Activated CD4-positive, alpha-beta T cell treated with anti-CD3 and anti-CD28 coated beads, Interleukin-2, amount 50 U/mL, for 4 hours (primary cell): Measurements from ENCODE around the gene ARHGAP33.
"Not testable (repeated sequence)": the region's sequence is repeated elsewhere in the genome, so short reads cannot be mapped to it uniquely, and the experiment has no call there.

ENCODE experiments used
- DNase-seq, 2 experiments: peaks; one replicate each; pipeline ENCODE4 v3.0.0-alpha.2; 2020

ARHGAP33 gene

DNA sequence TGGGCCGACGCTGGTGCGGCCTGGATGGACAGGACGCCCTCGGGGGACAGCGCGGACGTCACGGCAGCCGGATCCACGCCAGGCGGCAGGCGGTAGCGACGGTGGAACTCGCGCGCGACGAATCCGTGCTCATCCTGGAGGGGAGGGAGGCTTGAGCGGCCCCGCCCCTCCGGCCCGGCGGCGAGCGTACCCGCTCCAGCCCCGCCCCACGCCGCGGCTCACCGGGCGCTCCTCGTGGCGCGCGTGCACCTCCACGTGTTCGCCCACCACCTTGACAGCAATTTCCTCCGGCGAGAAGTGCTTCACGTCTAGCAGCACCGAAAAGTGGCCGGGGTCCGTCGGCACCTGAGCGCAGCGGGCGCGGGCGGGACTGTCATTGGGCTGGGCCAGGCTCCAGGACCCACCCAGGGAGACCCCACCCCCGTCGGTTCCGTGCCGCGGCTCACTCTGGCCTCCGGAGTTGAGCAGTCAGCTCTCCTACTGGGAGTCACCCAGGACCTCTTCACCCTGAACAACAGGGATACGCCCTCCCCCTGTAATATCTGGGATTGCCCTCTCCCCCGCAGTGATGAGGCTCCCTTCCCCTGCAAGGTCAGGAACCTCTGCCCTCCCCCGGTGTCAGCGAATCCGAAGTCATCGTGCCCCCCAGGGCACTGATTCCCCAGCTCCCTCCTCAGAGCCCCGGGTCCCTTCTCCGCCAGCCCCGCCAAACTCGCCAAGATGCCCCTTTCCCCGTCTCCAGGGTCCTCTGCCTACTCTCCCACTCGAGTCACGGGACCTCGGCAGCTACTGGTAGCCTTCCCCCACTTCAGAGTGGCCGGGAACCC lies 19.6 kb upstream of the ARHGAP33 start:
- DNase-seq, result peak; percentile 49 to 58

GRCh38 chr19:35756377-35757230 lies 18.8 kb upstream of the ARHGAP33 start, which contains the start of gene HSPB6:
Gene HSPB6 (minus strand): TSS chr19:35757029. CDS start chr19:35757008, 21 bp downstream.
- no peak for DNase-seq

GRCh38 chr19:35757231-35757748 lies 18.1 kb upstream of the ARHGAP33 start:
- no peak for DNase-seq

DNA sequence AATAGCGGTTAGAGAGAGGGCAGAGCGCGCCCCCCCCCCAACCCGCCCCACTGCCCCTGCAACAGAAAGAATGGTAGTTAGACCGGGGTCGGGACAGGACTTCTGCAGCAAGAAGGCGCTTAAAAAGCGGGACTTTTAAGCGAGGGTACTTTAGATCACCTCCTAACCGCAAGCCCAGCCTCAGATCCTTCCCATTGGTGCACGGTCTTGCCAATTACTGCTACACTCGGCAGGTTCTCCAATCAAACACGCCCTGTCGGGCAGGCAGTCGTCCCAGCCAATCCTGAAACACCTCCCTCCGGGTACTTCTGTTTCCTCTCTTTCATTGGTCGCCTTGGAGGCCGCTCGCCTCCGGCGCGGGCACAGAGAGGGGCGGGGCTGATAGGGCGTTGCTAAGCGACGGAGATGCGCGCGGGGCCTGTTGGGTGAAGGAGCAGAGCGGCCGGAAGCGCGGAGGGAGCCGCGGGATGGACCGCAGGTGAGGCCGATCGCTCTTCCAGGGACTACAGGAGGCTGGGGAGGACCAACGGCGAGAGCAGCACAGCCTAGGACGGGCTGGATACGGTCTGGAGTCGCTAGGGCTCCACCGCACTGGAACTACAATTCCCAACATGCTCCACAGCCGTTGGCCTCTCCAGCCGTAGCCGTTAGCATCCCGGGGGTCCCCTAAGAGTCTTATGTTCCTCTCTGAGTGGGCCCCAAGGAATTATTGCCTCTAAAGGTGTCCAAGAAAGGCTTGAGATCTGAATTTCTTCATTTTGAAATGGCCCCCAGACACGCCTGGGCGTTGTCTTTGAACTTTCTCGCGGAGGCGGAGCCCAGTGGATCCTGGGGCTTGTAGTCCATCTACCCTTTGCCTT lies 17.4 kb upstream of the ARHGAP33 start, which contains the start of gene PROSER3:
Gene PROSER3, plus strand, starts transcription at position 428 of the 860 bp plus-strand sequence. Its CDS starts 40 bp downstream, at position 468.
- peak; percentile 96 for DNase-seq

DNA sequence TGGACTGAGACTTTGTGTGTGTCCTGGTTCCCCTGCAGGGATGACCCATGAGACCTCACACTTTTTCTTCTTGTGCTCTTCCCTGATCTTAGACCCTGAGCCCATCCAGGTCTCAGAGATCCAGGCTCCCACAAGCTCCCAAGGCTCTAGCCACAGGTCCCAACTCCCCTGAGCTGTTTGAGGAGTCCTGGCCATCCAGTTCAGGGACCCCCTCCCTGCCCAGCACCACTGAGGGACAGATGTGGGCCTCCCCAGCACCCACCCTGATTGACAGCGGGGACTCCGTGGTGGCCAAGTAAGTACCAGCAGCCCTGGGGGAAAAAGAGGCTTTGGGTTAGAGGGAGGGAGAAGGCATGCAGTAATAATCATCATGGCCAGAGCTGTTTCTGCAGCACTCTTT lies 15.7 kb upstream of the ARHGAP33 start:
- DNase-seq, result no peak

GRCh38 chr19:35760711-35761349 lies 14.5 kb upstream of the ARHGAP33 start:
- DNase-seq, result no peak

DNA sequence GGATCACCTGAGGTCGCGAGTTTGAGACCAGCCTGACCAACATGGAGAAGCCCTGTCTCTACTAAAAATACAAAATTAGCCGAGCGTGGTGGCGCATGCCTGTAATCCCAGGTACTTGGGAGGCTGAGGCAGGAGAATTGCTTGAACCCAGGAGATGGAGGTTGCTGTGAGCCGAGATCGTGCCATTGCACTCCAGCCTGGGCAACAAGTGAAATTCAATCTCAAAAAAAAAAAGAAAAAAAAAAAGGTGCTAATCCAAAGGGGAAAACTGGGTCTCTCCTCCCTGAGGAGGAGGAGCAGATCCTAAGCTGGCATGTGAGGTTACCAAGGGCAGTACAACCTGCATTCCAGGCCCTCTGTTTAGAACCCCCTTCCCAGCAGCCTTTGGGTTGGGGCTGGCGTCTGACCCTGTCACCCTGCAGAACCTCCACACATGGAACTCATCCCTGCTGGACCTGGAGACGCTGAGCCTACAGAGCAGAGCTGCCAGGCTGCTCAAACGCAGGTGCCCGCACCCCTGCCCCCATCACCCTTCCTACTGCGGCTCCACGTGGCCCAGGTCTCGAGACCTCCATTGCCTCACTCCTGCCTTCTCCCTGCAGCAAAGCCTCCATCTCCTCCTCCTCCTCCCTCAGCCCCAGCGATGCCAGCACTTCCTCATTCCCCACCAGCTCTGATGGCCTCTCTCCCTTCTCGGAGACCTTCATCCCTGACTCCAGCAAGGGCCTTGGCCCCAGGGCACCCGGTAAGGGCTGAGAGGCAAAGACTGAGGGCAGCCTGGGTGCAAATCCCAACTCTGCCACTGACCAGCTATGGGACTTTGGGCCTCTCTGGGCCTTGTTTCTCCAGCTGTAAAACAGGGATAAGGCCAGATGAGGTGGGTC lies 10.7 kb upstream of the ARHGAP33 start:
- DNase-seq, result no peak

DNA sequence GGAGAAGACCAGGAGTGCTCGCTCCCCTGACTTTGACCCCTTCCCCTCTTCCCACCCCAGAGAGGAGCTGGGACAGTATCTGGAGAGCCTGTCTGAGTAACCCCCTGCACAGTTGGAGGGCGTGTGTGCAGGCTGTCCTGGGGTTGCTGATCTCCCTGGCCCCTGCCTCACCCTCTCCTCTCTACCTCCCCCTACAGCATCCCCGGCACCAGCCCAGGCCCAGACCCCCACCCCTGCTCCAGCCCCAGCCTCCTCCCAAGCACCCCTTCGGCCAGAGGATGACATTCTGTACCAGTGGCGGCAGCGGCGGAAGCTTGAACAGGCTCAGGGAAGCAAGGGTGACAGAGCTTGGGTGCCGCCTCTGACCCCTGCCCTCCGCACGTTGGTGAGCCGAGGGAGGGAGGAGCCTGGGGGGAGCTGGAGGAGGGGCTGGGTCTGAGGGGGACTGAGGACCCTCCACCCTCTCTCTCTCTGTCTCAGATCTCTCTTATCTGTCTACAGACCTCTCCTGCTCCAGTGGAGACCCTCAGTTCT lies 8.7 kb upstream of the ARHGAP33 start:
- DNase-seq, result no peak

DNA sequence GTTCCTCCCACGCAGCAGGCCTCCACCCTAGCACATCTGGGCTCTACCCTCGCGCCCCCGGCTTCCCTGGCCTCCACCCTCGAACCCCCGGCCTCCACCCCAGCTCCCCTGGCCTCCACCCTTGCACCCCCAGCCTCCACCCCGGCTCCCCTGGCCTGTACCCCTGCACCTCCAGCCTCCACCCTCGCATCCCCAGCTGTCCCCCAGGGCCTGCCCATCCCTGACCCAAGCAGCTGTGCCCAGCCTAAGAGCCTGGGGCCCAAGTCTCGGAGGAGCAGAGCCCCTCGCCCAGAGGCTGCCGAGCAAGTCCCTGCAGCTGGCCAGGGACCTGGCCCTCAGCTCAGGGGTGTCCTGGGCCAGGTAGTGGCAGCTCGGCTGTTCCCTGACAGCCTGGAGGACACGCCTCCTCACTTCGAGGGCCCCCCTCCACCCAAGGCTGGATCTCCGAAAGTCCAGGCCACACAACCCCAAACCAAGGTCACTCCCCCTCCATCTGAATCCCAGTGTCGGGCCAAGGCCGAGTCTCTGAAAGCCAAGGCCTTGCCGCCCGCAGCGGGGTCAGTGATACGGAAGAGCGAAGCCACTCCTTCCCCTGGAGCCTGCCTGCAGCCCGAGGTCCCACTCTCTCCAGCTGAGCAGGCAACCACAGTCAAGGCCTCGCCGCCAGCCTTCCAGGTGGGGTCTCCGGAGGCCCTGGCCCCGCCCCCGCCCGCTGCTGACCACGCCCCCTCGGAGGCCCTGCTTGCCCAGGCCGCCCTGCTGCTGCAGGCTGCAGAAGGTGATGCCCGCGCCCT lies 7.9 kb upstream of the ARHGAP33 start:
- DNase-seq, result no peak

DNA sequence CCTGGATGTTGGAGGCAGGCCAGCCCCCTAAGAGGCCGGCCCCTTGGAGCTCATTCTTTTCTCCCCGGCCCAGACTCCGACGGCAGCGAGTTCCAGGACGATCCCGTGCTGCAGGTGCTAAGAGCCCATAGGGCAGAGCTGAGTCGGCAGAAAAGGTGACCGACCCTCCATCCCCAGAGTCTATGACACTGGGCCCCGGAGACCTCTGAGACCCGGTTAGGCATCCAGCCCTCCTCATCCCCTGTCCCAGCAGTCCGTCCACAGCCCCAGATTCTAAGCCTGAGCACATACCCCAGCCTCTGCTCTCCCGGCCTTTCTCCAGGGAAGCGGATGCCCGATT lies 7.3 kb upstream of the ARHGAP33 start:
- DNase-seq, result no peak

- not testable (repeated sequence) for DNase-seq
These were observed 3.0 kb upstream of the ARHGAP33 start for GRCh38 chr19:35772362-35772761.

DNA sequence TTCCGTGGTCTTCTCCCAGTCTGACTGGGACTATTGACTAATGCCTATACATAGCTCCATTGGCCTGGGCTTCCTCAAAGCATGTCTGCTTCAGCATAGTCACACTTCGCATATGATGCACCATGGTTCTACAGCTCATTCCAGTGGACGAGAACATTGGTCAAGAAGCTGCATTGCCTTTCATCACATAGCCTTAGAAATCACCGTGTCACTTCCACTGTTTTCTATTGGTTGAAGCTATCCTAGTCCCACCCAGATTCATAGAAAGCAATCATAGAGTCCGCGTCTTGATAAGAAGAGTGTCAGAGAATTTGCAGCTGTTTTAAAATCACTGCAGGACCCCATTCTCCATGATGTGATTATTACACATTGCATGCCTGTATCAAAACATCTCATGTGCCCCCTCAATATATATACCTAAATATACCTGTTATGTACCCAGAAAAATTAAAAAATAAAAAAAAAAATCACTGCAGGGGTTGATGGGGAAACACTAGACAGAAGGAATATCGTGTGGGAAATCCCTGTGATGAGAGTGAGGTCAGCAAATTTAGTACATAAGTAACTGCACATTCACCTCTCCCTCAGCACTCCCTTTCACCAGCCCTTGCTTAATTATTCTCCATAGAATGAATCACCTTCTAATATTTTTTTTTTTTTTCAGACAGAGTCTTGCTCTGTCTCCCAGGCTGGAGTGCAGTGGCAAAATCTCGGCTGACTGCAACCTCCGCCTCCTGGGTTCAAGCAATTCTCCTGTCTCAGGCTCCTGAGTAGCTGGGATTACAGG lies 2.2 kb upstream of the ARHGAP33 start:
- no peak for DNase-seq

- DNase-seq, result no peak
These were observed 904 bp upstream of the ARHGAP33 start for GRCh38 chr19:35774274-35775045.

- no peak for DNase-seq
These were observed 392 bp upstream of the ARHGAP33 start for GRCh38 chr19:35775046-35775297.

DNA sequence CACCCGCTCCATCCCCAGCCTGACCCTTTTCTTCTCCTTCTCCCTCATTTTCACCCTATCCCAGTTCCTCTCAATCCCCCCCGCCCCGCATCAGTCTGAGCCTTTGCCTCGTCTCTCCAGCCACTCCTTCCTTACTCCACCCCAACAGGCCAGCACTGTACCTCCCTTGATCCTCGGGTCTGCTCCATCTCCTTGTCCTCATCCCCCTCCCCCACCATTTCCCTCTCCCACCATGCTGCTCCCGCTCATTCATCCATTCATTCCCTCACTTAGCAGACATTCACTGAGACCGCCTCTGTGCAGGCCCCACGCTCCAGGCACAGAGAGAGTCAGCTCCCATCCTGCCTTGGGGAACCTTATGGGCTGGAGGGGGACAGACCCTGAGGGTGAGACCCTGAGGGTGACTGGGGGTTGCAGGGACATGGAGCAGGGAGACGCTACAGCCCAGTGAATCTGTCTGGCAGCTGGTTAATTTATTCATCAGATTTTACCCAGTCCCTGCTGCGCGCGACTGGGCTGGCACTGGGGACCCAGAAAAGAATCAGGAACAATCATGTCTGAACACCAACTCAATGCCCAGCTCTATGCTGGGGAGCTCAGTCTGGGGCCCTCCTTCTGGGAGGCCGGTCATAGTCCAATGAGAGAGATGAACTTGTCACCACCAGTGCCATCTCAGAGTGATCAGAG lies 881 bp downstream of the ARHGAP33 start:
- DNase-seq, result no peak

- no peak for DNase-seq
These were observed 1.9 kb downstream of the ARHGAP33 start for GRCh38 chr19:35777086-35777841.

DNA sequence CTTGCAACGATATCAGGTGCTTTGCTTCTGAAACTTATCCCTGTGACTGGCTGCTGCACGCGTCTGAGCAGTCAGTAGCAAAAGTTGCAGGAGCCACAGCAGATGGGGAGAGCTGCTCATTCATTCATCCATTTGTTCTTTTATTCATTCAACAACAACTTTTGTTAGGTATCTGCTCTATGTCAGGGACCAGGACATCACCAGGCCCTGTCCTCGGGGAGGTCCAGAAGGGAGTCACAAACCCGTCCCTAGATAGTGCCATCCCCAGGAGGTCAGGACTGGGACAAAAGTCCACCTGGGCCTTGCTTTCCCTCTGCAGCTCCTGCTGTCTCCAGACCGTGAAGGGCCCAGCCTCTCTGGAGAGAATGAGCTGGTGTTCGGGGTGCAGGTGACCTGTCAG lies 2.6 kb downstream of the ARHGAP33 start:
- DNase-seq, result no peak
